HG03442 (cell line): Measurements from ENCODE around the gene CPNE4.
"Not testable (repeated sequence)": the region's sequence is repeated elsewhere in the genome, so short reads cannot be mapped to it uniquely, and the experiment has no call there.

ENCODE experiments used
- ATAC-seq: cut with Tn5 transposase; IDR thresholded peaks from one replicate; pipeline ENCODE4 v1.9.1; 2021; ENCODE audit warnings: mild to moderate bottlenecking, moderate library complexity; ENCODE audit not compliant: unreplicated experiment

CPNE4 gene

GRCh38 chr3:131963442-131963841, 71.4 kb downstream of the CPNE4 start:
- not testable (repeated sequence) for ATAC-seq

- no peak for ATAC-seq
Measured at GRCh38 chr3:131962982-131963381, 71.8 kb downstream of the CPNE4 start.

GRCh38 chr3:131960324-131960723, 74.5 kb downstream of the CPNE4 start:
- ATAC-seq = no peak

GRCh38 chr3:131957980-131958379, 76.8 kb downstream of the CPNE4 start:
- ATAC-seq = no peak

GRCh38 chr3:131957511-131957910, 77.3 kb downstream of the CPNE4 start:
- ATAC-seq = no peak

- ATAC-seq = no peak
Measured at GRCh38 chr3:131948806-131949205, 86.0 kb downstream of the CPNE4 start.

- ATAC-seq = no peak
Measured at GRCh38 chr3:131944676-131945075, 90.1 kb downstream of the CPNE4 start.

- ATAC-seq = no peak
Measured at GRCh38 chr3:131933665-131934064, 101.1 kb downstream of the CPNE4 start.

GRCh38 chr3:131928593-131928992, 106.2 kb downstream of the CPNE4 start:
- no peak for ATAC-seq

- no peak for ATAC-seq
Measured at GRCh38 chr3:131925571-131925970, 109.2 kb downstream of the CPNE4 start.

- ATAC-seq = no peak
Measured at GRCh38 chr3:131922356-131922755, 112.5 kb downstream of the CPNE4 start.

GRCh38 chr3:131917006-131917405, 117.8 kb downstream of the CPNE4 start:
- ATAC-seq = no peak

- no peak for ATAC-seq
Measured at GRCh38 chr3:131914090-131914691, 120.6 kb downstream of the CPNE4 start.

- no peak for ATAC-seq
Measured at GRCh38 chr3:131912255-131912654, 122.6 kb downstream of the CPNE4 start.

GRCh38 chr3:131907796-131908195, 127.0 kb downstream of the CPNE4 start:
- ATAC-seq = no peak

GRCh38 chr3:131903988-131904415, 130.8 kb downstream of the CPNE4 start:
- ATAC-seq = no peak

- ATAC-seq = no peak
Measured at GRCh38 chr3:131901686-131902085, 133.1 kb downstream of the CPNE4 start.

- no peak for ATAC-seq
Measured at GRCh38 chr3:131900891-131901290, 133.9 kb downstream of the CPNE4 start.

- ATAC-seq = no peak
Measured at GRCh38 chr3:131899021-131899420, 135.8 kb downstream of the CPNE4 start.

- no peak for ATAC-seq
Measured at GRCh38 chr3:131898346-131898745, 136.5 kb downstream of the CPNE4 start.

- no peak for ATAC-seq
Measured at GRCh38 chr3:131896285-131896684, 138.5 kb downstream of the CPNE4 start.

GRCh38 chr3:131895766-131896165, 139.0 kb downstream of the CPNE4 start:
- ATAC-seq = no peak

- ATAC-seq = no peak
Measured at GRCh38 chr3:131892331-131892730, 142.5 kb downstream of the CPNE4 start.
